ENCODE results near the gene UVRAG.

DNA sequence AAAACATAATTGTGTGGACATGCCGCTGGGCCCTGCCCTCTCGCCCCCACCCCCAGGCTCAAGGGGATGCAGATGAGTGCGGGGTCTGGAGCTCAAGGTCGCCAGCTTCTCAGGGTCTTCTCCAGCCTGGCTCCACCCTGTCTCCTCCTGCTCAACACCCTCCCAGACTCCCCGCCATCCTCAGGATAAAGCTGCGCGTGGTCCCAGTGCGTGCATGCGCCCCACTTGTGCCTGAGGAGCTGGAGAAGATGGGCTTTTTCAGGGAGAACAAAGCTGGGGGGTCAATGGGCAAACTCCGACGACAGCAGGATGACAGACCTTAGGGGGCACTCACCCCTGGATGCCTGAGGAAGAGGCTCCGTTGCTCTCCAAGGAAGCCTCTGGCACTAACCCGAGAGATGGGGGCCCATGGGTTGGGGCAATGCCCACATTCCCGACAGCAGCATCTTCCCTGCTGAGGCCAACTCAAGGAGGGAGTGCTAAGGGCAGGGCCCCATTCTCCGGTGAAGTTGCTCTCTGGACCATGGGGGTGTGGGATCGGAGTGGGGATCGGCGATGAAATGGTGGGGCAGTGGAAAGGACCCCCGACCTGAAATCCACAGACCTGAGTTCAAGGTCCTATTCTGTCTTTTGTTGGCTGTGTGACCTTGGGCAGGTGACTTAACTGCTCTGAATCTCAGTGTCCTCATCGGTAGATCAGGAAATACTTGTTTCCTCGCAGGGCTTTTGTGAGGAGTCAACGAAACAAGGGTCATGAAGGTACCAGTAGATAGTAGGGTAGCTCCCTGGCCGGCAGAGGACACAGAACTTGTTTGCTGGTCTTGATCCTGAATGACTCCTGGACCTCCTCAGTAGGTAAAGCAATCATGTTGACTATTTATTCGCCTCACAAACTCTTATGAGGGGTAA is 343.6 kb downstream of the UVRAG start:
- TF ChIP-seq, protein P1, sequence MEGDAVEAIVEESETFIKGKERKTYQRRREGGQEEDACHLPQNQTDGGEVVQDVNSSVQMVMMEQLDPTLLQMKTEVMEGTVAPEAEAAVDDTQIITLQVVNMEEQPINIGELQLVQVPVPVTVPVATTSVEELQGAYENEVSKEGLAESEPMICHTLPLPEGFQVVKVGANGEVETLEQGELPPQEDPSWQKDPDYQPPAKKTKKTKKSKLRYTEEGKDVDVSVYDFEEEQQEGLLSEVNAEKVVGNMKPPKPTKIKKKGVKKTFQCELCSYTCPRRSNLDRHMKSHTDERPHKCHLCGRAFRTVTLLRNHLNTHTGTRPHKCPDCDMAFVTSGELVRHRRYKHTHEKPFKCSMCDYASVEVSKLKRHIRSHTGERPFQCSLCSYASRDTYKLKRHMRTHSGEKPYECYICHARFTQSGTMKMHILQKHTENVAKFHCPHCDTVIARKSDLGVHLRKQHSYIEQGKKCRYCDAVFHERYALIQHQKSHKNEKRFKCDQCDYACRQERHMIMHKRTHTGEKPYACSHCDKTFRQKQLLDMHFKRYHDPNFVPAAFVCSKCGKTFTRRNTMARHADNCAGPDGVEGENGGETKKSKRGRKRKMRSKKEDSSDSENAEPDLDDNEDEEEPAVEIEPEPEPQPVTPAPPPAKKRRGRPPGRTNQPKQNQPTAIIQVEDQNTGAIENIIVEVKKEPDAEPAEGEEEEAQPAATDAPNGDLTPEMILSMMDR (IDR thresholded peaks at IDR 0.05), result no peak
- no peak for TF ChIP-seq EP300 (IDR thresholded peaks at IDR 0.05)

Data from stomach (tissue), 4 donors.